GM21529 (cell line): ENCODE results near the gene PTGIR.

Experiments
- ATAC-seq: cut with Tn5 transposase; IDR thresholded peaks from one replicate; pipeline ENCODE4 v1.9.1; 2021; ENCODE audit not compliant: unreplicated experiment

The PTGIR gene

GRCh38 chr19:46601318-46602224, 23.3 kb downstream of the PTGIR start, which contains the start of gene CALM3:
TSS of gene CALM3 (plus strand) at chr19:46601330. CDS start at chr19:46601435, 105 bp downstream.
- no peak for ATAC-seq

- peak; percentile 78 for ATAC-seq
Measured at GRCh38 chr19:46600384-46601317, 24.2 kb downstream of the PTGIR start.

- ATAC-seq = no peak
Measured at GRCh38 chr19:46599716-46600373, 25.0 kb downstream of the PTGIR start.

- no peak for ATAC-seq
Measured at GRCh38 chr19:46598372-46598917, 26.4 kb downstream of the PTGIR start.

- no peak for ATAC-seq
Measured at GRCh38 chr19:46596008-46596407, 28.9 kb downstream of the PTGIR start.

GRCh38 chr19:46591870-46592269, 33.0 kb downstream of the PTGIR start:
- ATAC-seq = no peak

- no peak for ATAC-seq
Measured at GRCh38 chr19:46591254-46591653, 33.6 kb downstream of the PTGIR start.

- no peak for ATAC-seq
Measured at GRCh38 chr19:46587861-46588260, 37.0 kb downstream of the PTGIR start.

- ATAC-seq = no peak
Measured at GRCh38 chr19:46586294-46586693, 38.6 kb downstream of the PTGIR start.

- ATAC-seq = no peak
Measured at GRCh38 chr19:46585539-46585938, 39.4 kb downstream of the PTGIR start.

- ATAC-seq = no peak
Measured at GRCh38 chr19:46580247-46580646, 44.6 kb downstream of the PTGIR start.

- no peak for ATAC-seq
Measured at GRCh38 chr19:46579361-46579879, 45.5 kb downstream of the PTGIR start.

- ATAC-seq = no peak
Measured at GRCh38 chr19:46578450-46578849, 46.4 kb downstream of the PTGIR start.

GRCh38 chr19:46574533-46574932, 50.4 kb downstream of the PTGIR start:
- ATAC-seq = no peak

- no peak for ATAC-seq
Measured at GRCh38 chr19:46573679-46574498, 51.0 kb downstream of the PTGIR start.

GRCh38 chr19:46571495-46571894, 53.4 kb downstream of the PTGIR start:
- no peak for ATAC-seq
